GM12891 (cell line): Measurements from ENCODE around the gene ILDR2.

Experiments used
- DNase-seq: peaks from one replicate; pipeline ENCODE4 v3.0.0; 2011; ENCODE audit warnings: low spot score; ENCODE audit not compliant: insufficient read length
- FAIRE-seq: peaks from 2 replicates; lab custom pipeline; 2011; peaks lifted over from hg19 to GRCh38; lab: Jason Lieb, UNC
- PAX5 ChIP-seq: IDR thresholded peaks from 2 replicates; pipeline ENCODE4 v1.6.1; 2011; ENCODE audit warnings: low read length, moderate library complexity, mild to moderate bottlenecking; ENCODE audit not compliant: insufficient read depth, severe bottlenecking
- POLR2A ChIP-seq: IDR thresholded peaks from 2 replicates; pipeline ENCODE4 v1.6.1; 2011; ENCODE audit warnings: low read depth, low read length, control low read depth
- POLR2AphosphoS5 ChIP-seq: IDR thresholded peaks from 2 replicates; pipeline ENCODE4 v1.6.1; 2011; ENCODE audit warnings: low read depth, low read length, control low read depth
- POU2F2 ChIP-seq: IDR thresholded peaks from 2 replicates; pipeline ENCODE4 v1.6.1; 2011; ENCODE audit warnings: low read depth, mild to moderate bottlenecking, control low read depth, low read length, moderate library complexity
- SPI1 ChIP-seq: IDR thresholded peaks from 2 replicates; pipeline ENCODE4 v1.6.1; 2011; ENCODE audit warnings: low read depth, low read length, control low read depth
- TAF1 ChIP-seq: IDR thresholded peaks from 2 replicates; pipeline ENCODE4 v1.6.1; 2011; ENCODE audit warnings: low read depth, low read length, control low read depth

Gene ILDR2

GRCh38 chr1:166875302-166875733 is 100.0 kb downstream of the ILDR2 start:
- TF ChIP-seq POLR2AphosphoS5 (no peak), POLR2A (no peak), PAX5 (no peak), TAF1 (no peak), SPI1 (no peak), POU2F2 (no peak)
- peak; percentile 51 for FAIRE-seq
- DNase-seq, result no peak

GRCh38 chr1:166874464-166874863 is 100.9 kb downstream of the ILDR2 start:
- DNase-seq, result no peak
- no peak for FAIRE-seq
- TF ChIP-seq SPI1, result no peak
- TF ChIP-seq POLR2A, result no peak
- no peak for TF ChIP-seq POU2F2
- TF ChIP-seq TAF1, result no peak
- no peak for TF ChIP-seq POLR2AphosphoS5
- TF ChIP-seq PAX5, result no peak

GRCh38 chr1:166870584-166870983 is 104.8 kb downstream of the ILDR2 start:
- DNase-seq (no peak), FAIRE-seq (no peak)
- no peak for TF ChIP-seq TAF1
- TF ChIP-seq PAX5, result no peak
- TF ChIP-seq POLR2AphosphoS5, result no peak
- no peak for TF ChIP-seq POU2F2
- no peak for TF ChIP-seq SPI1
- TF ChIP-seq POLR2A, result no peak

- no peak for DNase-seq
- FAIRE-seq, result no peak
- TF ChIP-seq POLR2AphosphoS5 (no peak), POLR2A (no peak), PAX5 (no peak), TAF1 (no peak), SPI1 (no peak), POU2F2 (no peak)
Measured at GRCh38 chr1:166869318-166870099, 105.8 kb downstream of the ILDR2 start.

DNA sequence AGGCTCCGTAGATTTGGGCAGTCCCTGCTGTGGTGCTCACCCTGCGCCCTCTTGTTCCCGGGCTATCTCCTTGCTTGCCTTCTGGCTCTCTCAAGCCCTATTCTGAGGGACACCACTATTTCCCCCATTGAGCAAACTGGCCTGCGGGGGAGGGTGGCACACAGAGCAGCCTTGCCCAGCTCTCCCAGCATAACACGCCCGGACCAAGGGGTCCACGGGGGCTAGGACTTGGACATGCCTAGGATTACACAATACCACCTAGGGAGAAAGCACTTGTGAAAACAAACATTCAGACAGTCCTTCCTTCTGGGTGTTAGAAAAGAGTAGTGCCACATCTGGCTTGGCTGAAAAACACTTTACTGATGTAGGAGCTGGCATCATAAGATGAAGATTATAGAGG is 106.7 kb downstream of the ILDR2 start:
- FAIRE-seq (no peak), DNase-seq (no peak)
- TF ChIP-seq POLR2A (no peak), POU2F2 (no peak), SPI1 (no peak), TAF1 (no peak), POLR2AphosphoS5 (no peak), PAX5 (no peak)

DNA sequence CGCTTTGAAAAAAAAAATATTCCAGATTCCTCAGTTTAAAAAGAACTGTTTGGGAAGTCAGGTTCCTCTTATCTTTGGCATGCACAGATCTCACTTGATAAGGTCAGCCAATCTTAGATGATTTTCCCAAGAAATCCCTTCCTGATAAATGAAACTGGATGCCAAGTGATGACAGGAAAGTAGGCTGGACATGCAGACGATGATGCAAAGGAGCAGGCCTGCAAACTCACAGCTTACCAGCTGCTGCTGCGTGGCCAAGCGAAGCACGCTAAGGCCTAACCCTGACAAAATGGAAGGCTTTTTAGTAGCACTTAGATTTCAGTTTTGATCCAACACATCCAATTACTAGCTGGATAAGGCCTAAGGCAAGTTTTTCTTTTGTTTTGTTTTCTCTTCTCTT is 109.4 kb downstream of the ILDR2 start:
- TF ChIP-seq POU2F2 (no peak), SPI1 (no peak), POLR2A (no peak)
- FAIRE-seq (no peak), DNase-seq (no peak)

DNA sequence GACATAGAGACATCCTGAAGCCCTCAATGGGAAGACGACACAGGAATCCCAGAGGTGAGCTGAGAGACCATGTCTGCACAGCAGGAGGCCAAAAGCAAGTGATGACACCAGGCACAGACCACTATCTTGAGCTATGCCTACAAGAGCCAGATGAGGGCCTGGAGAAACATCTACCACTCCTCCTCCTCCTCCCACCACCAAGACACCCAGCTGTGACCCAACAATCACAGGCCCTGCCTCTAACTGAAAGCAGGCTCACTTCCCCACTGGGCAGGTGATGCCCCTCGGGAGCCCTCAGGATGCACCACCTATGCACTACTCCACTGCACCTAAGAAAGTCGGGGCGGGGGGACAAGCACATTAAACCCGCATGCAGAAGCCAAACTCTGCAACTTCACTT is 115.7 kb downstream of the ILDR2 start:
- TF ChIP-seq SPI1 (peak; percentile 46; the same call in 1 of the 2 replicates), POLR2A (no peak), POLR2AphosphoS5 (no peak)
- FAIRE-seq (no peak), DNase-seq (no peak)

GRCh38 chr1:166858726-166859419 is 116.5 kb downstream of the ILDR2 start:
- TF ChIP-seq PAX5 (no peak), POU2F2 (no peak), TAF1 (no peak), POLR2AphosphoS5 (no peak), POLR2A (no peak), SPI1 (no peak)
- DNase-seq (no peak), FAIRE-seq (no peak)
